Pancreas (tissue), 10 donors: Measurements from ENCODE around the gene UTS2R. TPM values are rescaled to one million over a fixed set of nuclear protein-coding genes. Genes with fewer than 3 reads are reported as not detected.

Experiments
- ATAC-seq, 4 donors: fragments of 200-7000 bp; cut with Tn5 transposase; one replicate each; pipeline versions ENCODE4 v1.8.0 to v1.9.1; 2020; ENCODE audit warnings: mild to moderate bottlenecking in 4 of 4, moderate library complexity in 4 of 4
- DNase-seq, 6 donors: peaks; one replicate each; pipeline ENCODE4 v3.0.0-alpha.2; 2020
- FAIRE-seq: peaks from 2 replicates; lab custom pipeline; 2012; peaks lifted over from hg19 to GRCh38; lab: Jason Lieb, UNC
- H3K27ac ChIP-seq, 4 donors: fragments of 200-600 bp; sonication (generic); 1 replicate in 3 of 4; 2 replicates in 1 of 4; pipeline versions ENCODE4 v1.5.0 to v1.8.0; 2020
- H3K27me3 ChIP-seq, 4 donors: fragments of 200-600 bp; one replicate each; pipeline ENCODE4 v1.8.0; 2021
- H3K36me3 ChIP-seq, 3 donors: fragments of 200-600 bp; sonication (generic) in 1 of 3; one replicate each; pipeline versions ENCODE4 v1.5.0 to v1.8.0; 2020 to 2021
- H3K4me1 ChIP-seq, 3 donors: fragments of 200-600 bp; one replicate each; pipeline ENCODE4 v1.8.0; 2021
- H3K4me3 ChIP-seq, 4 donors: fragments of 200-600 bp; sonication (generic) in 2 of 4; one replicate each; pipeline versions ENCODE4 v1.5.0 to v1.8.0; 2020 to 2021
- H3K9me3 ChIP-seq, 4 donors: fragments of 200-600 bp; one replicate each; pipeline ENCODE4 v1.8.0; 2021
- WGBS, 2 donors: extraction: QIAGEN DNeasy Blood & Tissue Kit; methylation state at CpG; one replicate each; pipeline ENCODE4 v1.1.7; 2013; 5-methylcytosine and 5-hydroxymethylcytosine counted together
- intact Hi-C, 3 donors: fragments of 100-400 bp; cut with DNase I; formaldehyde crosslinking; loops; one replicate each; pipeline versions ENCODE4 v1.11.1 to v1.14.2; 2022
- polyA plus RNA-seq, 2 donors: library from polyadenylated mRNA; stranded (reverse); fragments of 200-250 nt; gene quantifications; one replicate each; pipeline ENCODE4 v1.2.3, GENCODE V29; 2013
- total RNA-seq, 6 donors: library from RNA; stranded (reverse); fragmentation: NEBNext Ultra II Directional in 4 of 6; extraction: Animal tissue kit (Norgen Biotek cat#: 25700) in 4 of 6; gene quantifications; one replicate each; pipeline versions ENCODE4 v1.2.1 to v1.2.4, GENCODE V29; 2021 to 2023
- TF ChIP-seq, protein P1 (sequence below), 4 donors: fragments of 200-600 bp; sonication (generic) in 3 of 4; IDR thresholded peaks; one replicate each; pipeline versions ENCODE4 v1.5.0 to v1.8.0; 2021; ENCODE audit warnings: antibody characterized with exemption in 4 of 4
- donor health status: healthy with polysubstance abuse.
- donor health status: DM: no; HTN: no; CAD: no; lungs with moderate emphysema.
- donor health status: DM: no; HTN: no; CAD: no.
- donor health status: control.
- donor health status: control.
- donor health status: Bipolar disorder and iron deficiency.
- donor health status: DM: yes; HTN: yes; CAD: no.
- donor health status: DM: no; HTN: no; CAD: no.
- donor health status: DM: no; HTN: no; CAD: no.
- donor health status: DM: yes; HTN: yes; CAD: no.

Gene UTS2R
- total and polyA plus RNA-seq, 8 donors, result 0.37 to 0.87 (median 0.74) TPM; not detected in 5

DNA sequence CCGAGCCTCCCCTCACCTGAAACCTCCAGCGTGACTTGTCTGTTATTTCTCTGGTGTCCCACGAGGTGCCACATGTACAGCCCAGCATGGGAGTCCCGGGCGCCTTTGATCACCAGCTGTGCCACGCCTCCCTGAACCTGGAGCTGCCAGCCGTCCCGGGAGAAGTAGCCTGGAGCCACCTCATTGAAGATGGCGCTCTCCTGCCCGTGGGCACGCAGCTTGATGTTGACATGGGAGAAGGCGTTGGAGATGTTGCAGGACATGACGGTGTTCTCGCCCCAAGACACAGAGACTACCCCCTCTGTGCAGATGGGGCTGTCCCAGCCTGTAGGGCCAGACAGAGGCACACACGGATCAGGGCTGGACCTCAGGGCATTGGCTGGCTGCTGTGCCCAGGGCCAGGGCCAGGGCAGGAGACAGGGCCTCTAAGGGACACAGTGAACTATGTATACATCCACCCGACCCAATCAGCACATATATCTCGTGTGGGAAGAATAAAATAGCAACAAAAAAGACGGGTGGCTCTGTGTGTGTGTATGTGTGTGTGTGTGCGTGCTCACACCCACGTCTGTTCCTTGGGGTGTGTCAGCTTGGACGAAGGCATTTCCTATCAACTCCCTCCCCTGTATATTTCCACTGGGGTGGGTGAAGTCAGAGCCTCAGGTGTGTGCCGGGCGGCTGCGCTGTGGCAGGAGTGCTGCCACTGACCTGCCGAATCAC, 46.8 kb upstream of the UTS2R start:
- Histone ChIP-seq H3K36me3 (no peaks in the 10 kb centered on the region), H3K27ac (no peak overlapping the region), H3K27me3 (no peaks in the 10 kb centered on the region), H3K4me3 (no peak overlapping the region), H3K4me1 (peaks cover 0 to 3% (median 0%) of the 10 kb centered on the region in 3 donors), H3K9me3 (no peaks in the 10 kb centered on the region)
- intact Hi-C loops, result loop anchor here (5.0 to 10.0 kb wide), 3 partner anchors 87 to 120 kb away; no protein-coding TSS in a partner anchor
- DNase-seq (peak in 2 of 6 donors; percentile 52 to 59), ATAC-seq (no peak), FAIRE-seq (no peak)
- TF ChIP-seq, protein P1, sequence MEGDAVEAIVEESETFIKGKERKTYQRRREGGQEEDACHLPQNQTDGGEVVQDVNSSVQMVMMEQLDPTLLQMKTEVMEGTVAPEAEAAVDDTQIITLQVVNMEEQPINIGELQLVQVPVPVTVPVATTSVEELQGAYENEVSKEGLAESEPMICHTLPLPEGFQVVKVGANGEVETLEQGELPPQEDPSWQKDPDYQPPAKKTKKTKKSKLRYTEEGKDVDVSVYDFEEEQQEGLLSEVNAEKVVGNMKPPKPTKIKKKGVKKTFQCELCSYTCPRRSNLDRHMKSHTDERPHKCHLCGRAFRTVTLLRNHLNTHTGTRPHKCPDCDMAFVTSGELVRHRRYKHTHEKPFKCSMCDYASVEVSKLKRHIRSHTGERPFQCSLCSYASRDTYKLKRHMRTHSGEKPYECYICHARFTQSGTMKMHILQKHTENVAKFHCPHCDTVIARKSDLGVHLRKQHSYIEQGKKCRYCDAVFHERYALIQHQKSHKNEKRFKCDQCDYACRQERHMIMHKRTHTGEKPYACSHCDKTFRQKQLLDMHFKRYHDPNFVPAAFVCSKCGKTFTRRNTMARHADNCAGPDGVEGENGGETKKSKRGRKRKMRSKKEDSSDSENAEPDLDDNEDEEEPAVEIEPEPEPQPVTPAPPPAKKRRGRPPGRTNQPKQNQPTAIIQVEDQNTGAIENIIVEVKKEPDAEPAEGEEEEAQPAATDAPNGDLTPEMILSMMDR (IDR thresholded peaks at IDR 0.05), result no peak
- 66 to 77% methylated on average over 25 of the region's 25 CpGs for WGBS, 2 donors

DNA sequence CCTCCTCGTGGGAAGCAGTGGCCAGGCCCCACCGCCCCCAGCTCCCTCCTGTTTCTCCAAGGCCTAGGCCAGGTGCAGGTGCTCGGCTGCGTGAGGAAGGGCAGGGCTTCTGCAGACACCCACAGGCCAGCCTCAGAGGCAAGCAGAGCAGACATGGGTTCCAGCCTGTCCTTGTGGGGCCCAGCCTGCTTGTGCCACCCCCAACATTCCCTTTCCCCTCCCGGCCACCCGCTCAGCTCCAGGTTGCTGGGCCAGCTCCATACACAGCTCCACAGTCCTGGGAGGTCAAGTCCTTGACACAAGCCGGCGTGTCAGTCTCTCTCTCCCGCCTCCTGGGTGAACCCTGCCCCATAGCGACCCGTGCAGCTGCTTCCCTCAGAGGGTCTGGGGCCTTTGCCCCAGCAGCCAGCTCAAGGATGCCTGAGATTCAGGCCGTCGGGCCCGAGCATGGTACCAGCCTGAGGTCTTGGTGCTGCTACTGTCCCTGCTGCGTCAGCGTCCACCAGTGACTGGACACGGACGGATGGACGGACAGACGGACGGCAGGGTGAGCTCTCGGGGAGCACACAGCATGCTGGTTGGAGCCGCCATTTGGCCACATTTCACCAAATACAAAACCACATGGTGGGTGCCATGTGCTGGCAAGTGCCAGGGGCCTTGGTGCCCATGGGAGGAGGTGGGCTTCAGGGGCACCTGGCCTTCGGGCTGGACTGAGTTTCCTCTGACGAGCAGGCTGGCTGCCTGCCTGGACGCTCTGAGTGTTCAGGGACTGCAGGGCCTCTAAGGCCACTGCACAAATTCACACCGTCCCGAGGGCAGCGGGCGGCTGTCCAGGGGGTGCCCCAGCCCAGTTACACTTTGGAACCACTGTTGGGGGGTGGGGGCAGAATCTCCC, 46.0 kb upstream of the UTS2R start:
- Histone ChIP-seq H3K9me3 (no peaks in the 10 kb centered on the region), H3K4me3 (no peak overlapping the region), H3K27me3 (no peaks in the 10 kb centered on the region), H3K4me1 (peaks cover 0 to 3% (median 0%) of the 10 kb centered on the region in 3 donors), H3K27ac (no peak overlapping the region), H3K36me3 (no peaks in the 10 kb centered on the region)
- FAIRE-seq (no peak), ATAC-seq (no peak), DNase-seq (peak in 2 of 6 donors; percentile 28 to 69)
- 87 to 88% methylated on average over 28 to 30 of the region's 30 CpGs for WGBS, 2 donors
- intact Hi-C loops, result loop anchor here in 2 of 3 donors (10.0 kb wide), 2 partner anchors 91 to 121 kb away; no protein-coding TSS in a partner anchor
- TF ChIP-seq, protein P1 (IDR thresholded peaks at IDR 0.05), result no peak

DNA sequence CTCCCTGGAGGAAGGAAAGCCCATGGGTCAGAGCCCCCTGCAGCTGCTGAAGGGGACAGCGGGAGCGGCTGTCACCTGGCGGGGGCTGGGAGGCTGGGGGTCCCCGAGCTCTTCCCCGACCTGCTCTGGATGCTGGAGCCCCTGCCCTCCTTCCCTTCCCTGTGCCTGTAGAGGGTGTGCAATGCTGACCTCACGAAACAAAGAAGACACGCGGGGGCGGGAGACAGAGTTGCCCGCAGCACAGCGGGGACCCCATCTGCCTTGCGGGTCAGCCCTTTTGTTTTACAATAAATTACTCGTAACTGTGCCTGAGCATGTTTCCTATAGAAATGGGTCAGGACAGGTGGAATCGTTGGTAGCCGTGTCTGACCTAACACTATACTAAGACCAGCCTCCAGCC, 44.3 kb upstream of the UTS2R start:
- no peaks in the 10 kb centered on the region for H3K4me1 ChIP-seq
- FAIRE-seq (no peak), ATAC-seq (no peak), DNase-seq (no peak)
- no peak overlapping the region for H3K4me3 ChIP-seq
- no peaks in the 10 kb centered on the region for H3K9me3 ChIP-seq
- TF ChIP-seq, protein P1 (IDR thresholded peaks at IDR 0.05), result no peak
- no peaks in the 10 kb centered on the region for H3K36me3 ChIP-seq
- WGBS, 2 donors, result 82 to 89% methylated on average over 15 of the region's 15 CpGs
- H3K27ac ChIP-seq, result no peak overlapping the region
- no peaks in the 10 kb centered on the region for H3K27me3 ChIP-seq
- intact Hi-C loops, result loop anchor here in 2 of 3 donors (10.0 kb wide), 2 partner anchors 92 to 122 kb away; no protein-coding TSS in a partner anchor

DNA sequence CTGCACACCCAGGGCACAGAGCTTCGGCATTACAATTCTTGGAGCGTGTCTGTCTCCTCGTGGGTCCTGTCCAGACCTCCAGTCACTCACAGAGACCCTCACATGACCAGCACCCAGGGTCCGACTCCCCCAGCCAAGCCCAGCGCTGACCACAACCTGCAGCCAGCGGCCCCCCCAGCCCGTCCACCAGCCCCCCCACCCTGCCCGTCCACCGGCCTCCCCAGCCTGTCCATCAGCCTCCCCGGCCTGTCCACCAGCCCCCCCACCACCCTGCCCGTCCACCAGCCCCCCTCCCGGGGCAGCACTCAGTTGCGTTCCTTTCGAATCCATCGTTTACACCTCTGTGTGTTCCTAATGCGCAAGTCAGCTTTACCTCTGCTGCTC, 43.8 kb upstream of the UTS2R start:
- Histone ChIP-seq H3K27ac (no peak overlapping the region), H3K9me3 (no peaks in the 10 kb centered on the region), H3K36me3 (no peaks in the 10 kb centered on the region), H3K4me3 (no peak overlapping the region), H3K27me3 (no peaks in the 10 kb centered on the region), H3K4me1 (peaks cover 0 to 2% (median 0%) of the 10 kb centered on the region in 3 donors)
- WGBS, 2 donors, result 78 to 80% methylated on average over 16 of the region's 16 CpGs
- TF ChIP-seq, protein P1 (IDR thresholded peaks at IDR 0.05), result no peak
- intact Hi-C loops, result loop anchor here in 2 of 3 donors (10.0 kb wide), 2 partner anchors 93 to 123 kb away; no protein-coding TSS in a partner anchor
- DNase-seq (no peak), ATAC-seq (no peak), FAIRE-seq (no peak)
